HG02981 (cell line): ENCODE measurements around the gene BCLAF1.
"Not testable (repeated sequence)": the region's sequence is repeated elsewhere in the genome, so short reads cannot be mapped to it uniquely, and the experiment has no call there.

Experiments
- ATAC-seq: cut with Tn5 transposase; IDR thresholded peaks from one replicate; pipeline ENCODE4 v1.9.1; 2021; ENCODE audit warnings: mild to moderate bottlenecking, moderate library complexity; ENCODE audit not compliant: unreplicated experiment

The BCLAF1 gene

GRCh38 chr6:136309171-136309570 is 19.5 kb upstream of the BCLAF1 start:
- ATAC-seq, result no peak

- not testable (repeated sequence) for ATAC-seq
Observed at GRCh38 chr6:136308469-136308868, 18.8 kb upstream of the BCLAF1 start.

GRCh38 chr6:136307351-136307750 is 17.7 kb upstream of the BCLAF1 start:
- ATAC-seq, result no peak

- ATAC-seq, result no peak
Observed at GRCh38 chr6:136306466-136306865, 16.8 kb upstream of the BCLAF1 start.

GRCh38 chr6:136304410-136304809 is 14.8 kb upstream of the BCLAF1 start:
- ATAC-seq, result no peak

- no peak for ATAC-seq
Observed at GRCh38 chr6:136303516-136303915, 13.9 kb upstream of the BCLAF1 start.

- no peak for ATAC-seq
Observed at GRCh38 chr6:136294621-136295020, 5.0 kb upstream of the BCLAF1 start.

- peak; percentile 25 for ATAC-seq
Observed at GRCh38 chr6:136290410-136291010, 864 bp upstream of the BCLAF1 start.

GRCh38 chr6:136289327-136289578 is 393 bp downstream of the BCLAF1 start:
- no peak for ATAC-seq

- ATAC-seq, result peak; percentile 40
Observed at GRCh38 chr6:136288566-136289326, 900 bp downstream of the BCLAF1 start.

- no peak for ATAC-seq
Observed at GRCh38 chr6:136284909-136285308, 4.7 kb downstream of the BCLAF1 start.

GRCh38 chr6:136282906-136283305 is 6.7 kb downstream of the BCLAF1 start:
- ATAC-seq, result no peak

GRCh38 chr6:136280032-136280609 is 9.5 kb downstream of the BCLAF1 start:
- no peak for ATAC-seq

GRCh38 chr6:136274062-136274461 is 15.6 kb downstream of the BCLAF1 start:
- no peak for ATAC-seq

GRCh38 chr6:136265101-136265500 is 24.5 kb downstream of the BCLAF1 start:
- ATAC-seq, result no peak

GRCh38 chr6:136262940-136263339 is 26.7 kb downstream of the BCLAF1 start:
- ATAC-seq, result no peak

- no peak for ATAC-seq
Observed at GRCh38 chr6:136254851-136255466, 34.7 kb downstream of the BCLAF1 start.

- no peak for ATAC-seq
Observed at GRCh38 chr6:136253734-136254133, 35.9 kb downstream of the BCLAF1 start.

GRCh38 chr6:136252441-136252840 is 37.2 kb downstream of the BCLAF1 start:
- ATAC-seq, result no peak

GRCh38 chr6:136251394-136251793 is 38.3 kb downstream of the BCLAF1 start:
- no peak for ATAC-seq

GRCh38 chr6:136250686-136251008 is 39.0 kb downstream of the BCLAF1 start:
- peak; percentile 1 for ATAC-seq
